Mucosa of stomach (tissue), 1 donor: ENCODE data around the gene RTP5.
"Not testable (repeated sequence)": the region's sequence is repeated elsewhere in the genome, so short reads cannot be mapped to it uniquely, and the experiment has no call there.

ENCODE experiments used
- H3K27me3 ChIP-seq: one replicate; pipeline ENCODE4 v1.7.0; 2013; ENCODE audit warnings: mild to moderate bottlenecking, low read length; ENCODE audit not compliant: control insufficient read depth, insufficient read depth
- H3K36me3 ChIP-seq: one replicate; pipeline ENCODE4 v1.7.0; 2013; ENCODE audit warnings: low read length; ENCODE audit not compliant: control insufficient read depth, insufficient read depth
- H3K4me1 ChIP-seq: one replicate; pipeline ENCODE4 v1.7.0; 2013; ENCODE audit warnings: mild to moderate bottlenecking, low read length; ENCODE audit not compliant: control insufficient read depth, insufficient read depth
- H3K4me3 ChIP-seq: one replicate; pipeline ENCODE4 v1.7.0; 2013; ENCODE audit warnings: low read length
- H3K9ac ChIP-seq: one replicate; pipeline ENCODE4 v1.7.0; 2013; ENCODE audit warnings: mild to moderate bottlenecking, low read length, moderate library complexity
- H3K9me3 ChIP-seq: one replicate; pipeline ENCODE4 v1.7.0; 2013; ENCODE audit warnings: mild to moderate bottlenecking, low read length, moderate library complexity; ENCODE audit not compliant: control insufficient read depth
- donor health status: Pancreatic carcinoma.

Gene RTP5

GRCh38 chr2:241869087-241869961 lies at the start of gene RTP5:
RTP5 (plus strand) TSS chr2:241869729; CDS start chr2:241869757, 28 bp downstream.
- Histone ChIP-seq H3K4me3 (no peak within 1 kb of the TSS), H3K36me3 (no peaks in the 10 kb centered on the region), H3K9me3 (no peaks in the 10 kb centered on the region), H3K9ac (no peak within 1 kb of the TSS), H3K27me3 (peaks cover 38% of the 10 kb centered on the region), H3K4me1 (no peaks in the 10 kb centered on the region)

- not testable (repeated sequence) for H3K4me1 ChIP-seq, H3K9me3 ChIP-seq, H3K4me3 ChIP-seq, H3K9ac ChIP-seq, H3K36me3 ChIP-seq, H3K27me3 ChIP-seq
Observed at GRCh38 chr2:241819947-241820624, 49.4 kb upstream of the RTP5 start.

- no peak overlapping the region for H3K4me3 ChIP-seq
- peaks cover 9% of the 10 kb centered on the region for H3K27me3 ChIP-seq
- no peaks in the 10 kb centered on the region for H3K9me3 ChIP-seq
- H3K9ac ChIP-seq, result no peak overlapping the region
- no peaks in the 10 kb centered on the region for H3K36me3 ChIP-seq
- H3K4me1 ChIP-seq, result no peaks in the 10 kb centered on the region
Observed at GRCh38 chr2:241820625-241821384, 48.7 kb upstream of the RTP5 start.

- no peaks in the 10 kb centered on the region for H3K36me3 ChIP-seq
- H3K4me3 ChIP-seq, result no peak overlapping the region
- no peak overlapping the region for H3K9ac ChIP-seq
- H3K4me1 ChIP-seq, result no peaks in the 10 kb centered on the region
- peaks cover 9% of the 10 kb centered on the region for H3K27me3 ChIP-seq
- H3K9me3 ChIP-seq, result no peaks in the 10 kb centered on the region
Observed at GRCh38 chr2:241821460-241822263, 47.9 kb upstream of the RTP5 start.

- no peaks in the 10 kb centered on the region for H3K36me3 ChIP-seq
- no peaks in the 10 kb centered on the region for H3K4me1 ChIP-seq
- H3K9ac ChIP-seq, result no peak overlapping the region
- H3K9me3 ChIP-seq, result no peaks in the 10 kb centered on the region
- H3K27me3 ChIP-seq, result peaks cover 9% of the 10 kb centered on the region
- no peak overlapping the region for H3K4me3 ChIP-seq
Observed at GRCh38 chr2:241822264-241822623, 47.3 kb upstream of the RTP5 start.

- not testable (repeated sequence) for H3K4me1 ChIP-seq, H3K36me3 ChIP-seq, H3K27me3 ChIP-seq, H3K9ac ChIP-seq, H3K4me3 ChIP-seq, H3K9me3 ChIP-seq
Observed at GRCh38 chr2:241823531-241824437, 45.7 kb upstream of the RTP5 start.

- Histone ChIP-seq H3K4me1 (no peaks in the 10 kb centered on the region), H3K4me3 (no peak overlapping the region), H3K27me3 (no peaks in the 10 kb centered on the region), H3K9ac (no peak overlapping the region), H3K36me3 (no peaks in the 10 kb centered on the region), H3K9me3 (no peaks in the 10 kb centered on the region)
Observed at GRCh38 chr2:241827394-241827793, 42.1 kb upstream of the RTP5 start.

- H3K9ac ChIP-seq, result no peak overlapping the region
- H3K27me3 ChIP-seq, result peaks cover 5% of the 10 kb centered on the region
- no peaks in the 10 kb centered on the region for H3K36me3 ChIP-seq
- no peaks in the 10 kb centered on the region for H3K4me1 ChIP-seq
- H3K4me3 ChIP-seq, result no peak overlapping the region
- H3K9me3 ChIP-seq, result no peaks in the 10 kb centered on the region
Observed at GRCh38 chr2:241833101-241833663, 36.3 kb upstream of the RTP5 start.

- not testable (repeated sequence) for H3K27me3 ChIP-seq, H3K9me3 ChIP-seq, H3K9ac ChIP-seq, H3K36me3 ChIP-seq, H3K4me1 ChIP-seq, H3K4me3 ChIP-seq
Observed at GRCh38 chr2:241833756-241834526, 35.6 kb upstream of the RTP5 start.

GRCh38 chr2:241834527-241835210 lies 34.9 kb upstream of the RTP5 start:
- Histone ChIP-seq H3K9me3 (no peaks in the 10 kb centered on the region), H3K4me3 (no peak overlapping the region), H3K27me3 (peaks cover 5% of the 10 kb centered on the region), H3K9ac (no peak overlapping the region), H3K4me1 (no peaks in the 10 kb centered on the region), H3K36me3 (no peaks in the 10 kb centered on the region)
